Retinal pigment epithelial cell (primary cell): Measurements from ENCODE around the gene ERCC4.

Source experiments
- DNase-seq: peaks from one replicate; pipeline ENCODE4 v3.0.0-alpha.2; 2010; ENCODE audit warnings: low read depth
- H3K4me3 ChIP-seq: 2 replicates; pipeline ENCODE4 v1.5.1; 2011; ENCODE audit warnings: mild to moderate bottlenecking, low read length, control low read depth, moderate library complexity
- TF ChIP-seq, protein P1 (sequence below): conservative IDR thresholded peaks from 2 replicates; pipeline ENCODE4 v1.5.1; 2011; ENCODE audit warnings: low read depth, low read length, control low read depth, inconsistent platforms

ERCC4 gene

DNA sequence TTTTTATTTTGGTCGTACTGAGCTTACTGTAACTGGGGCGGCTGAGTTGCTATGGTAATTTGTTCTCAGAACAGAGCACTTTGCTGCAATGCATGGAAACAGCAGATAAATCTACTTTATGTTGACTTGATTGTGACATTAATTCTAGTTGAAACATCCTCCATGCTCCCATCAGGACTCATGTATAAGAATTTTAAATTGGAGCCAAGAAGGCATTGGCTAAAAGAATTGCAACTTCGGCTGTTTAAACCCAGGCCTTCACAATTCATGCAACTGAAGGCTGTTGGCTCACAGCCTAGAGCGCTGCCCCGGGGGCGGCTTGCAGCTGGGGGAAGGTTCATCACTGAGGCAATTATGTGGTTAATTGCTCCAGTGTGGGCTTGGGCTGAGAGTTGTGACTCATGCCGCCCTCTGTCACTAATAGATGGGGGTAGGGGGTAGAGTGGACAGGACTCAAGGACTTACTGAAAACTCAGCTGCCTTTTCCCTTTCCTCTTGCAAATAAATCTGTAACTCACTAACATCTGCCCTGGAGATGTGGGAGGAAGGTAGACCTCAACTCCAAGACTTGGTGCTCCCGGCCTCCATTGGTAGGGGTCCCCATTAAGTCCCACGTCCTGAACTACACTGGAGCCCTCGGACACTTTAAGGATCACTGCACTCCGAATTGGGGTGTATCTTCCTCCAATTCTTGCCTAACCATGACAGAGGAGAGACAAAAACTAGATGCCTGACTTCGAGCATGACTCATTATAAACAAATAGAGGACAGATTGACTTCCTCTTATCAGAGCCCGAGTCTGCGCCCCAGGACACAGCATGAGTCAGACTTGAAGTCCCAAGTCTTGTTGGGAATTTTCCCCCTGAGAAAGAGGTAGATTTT, 37.5 kb downstream of the ERCC4 start:
- peak; percentile 79 for DNase-seq
- TF ChIP-seq, protein P1, sequence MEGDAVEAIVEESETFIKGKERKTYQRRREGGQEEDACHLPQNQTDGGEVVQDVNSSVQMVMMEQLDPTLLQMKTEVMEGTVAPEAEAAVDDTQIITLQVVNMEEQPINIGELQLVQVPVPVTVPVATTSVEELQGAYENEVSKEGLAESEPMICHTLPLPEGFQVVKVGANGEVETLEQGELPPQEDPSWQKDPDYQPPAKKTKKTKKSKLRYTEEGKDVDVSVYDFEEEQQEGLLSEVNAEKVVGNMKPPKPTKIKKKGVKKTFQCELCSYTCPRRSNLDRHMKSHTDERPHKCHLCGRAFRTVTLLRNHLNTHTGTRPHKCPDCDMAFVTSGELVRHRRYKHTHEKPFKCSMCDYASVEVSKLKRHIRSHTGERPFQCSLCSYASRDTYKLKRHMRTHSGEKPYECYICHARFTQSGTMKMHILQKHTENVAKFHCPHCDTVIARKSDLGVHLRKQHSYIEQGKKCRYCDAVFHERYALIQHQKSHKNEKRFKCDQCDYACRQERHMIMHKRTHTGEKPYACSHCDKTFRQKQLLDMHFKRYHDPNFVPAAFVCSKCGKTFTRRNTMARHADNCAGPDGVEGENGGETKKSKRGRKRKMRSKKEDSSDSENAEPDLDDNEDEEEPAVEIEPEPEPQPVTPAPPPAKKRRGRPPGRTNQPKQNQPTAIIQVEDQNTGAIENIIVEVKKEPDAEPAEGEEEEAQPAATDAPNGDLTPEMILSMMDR = no peak
- H3K4me3 ChIP-seq = peak overlapping the region; percentile 25

DNA sequence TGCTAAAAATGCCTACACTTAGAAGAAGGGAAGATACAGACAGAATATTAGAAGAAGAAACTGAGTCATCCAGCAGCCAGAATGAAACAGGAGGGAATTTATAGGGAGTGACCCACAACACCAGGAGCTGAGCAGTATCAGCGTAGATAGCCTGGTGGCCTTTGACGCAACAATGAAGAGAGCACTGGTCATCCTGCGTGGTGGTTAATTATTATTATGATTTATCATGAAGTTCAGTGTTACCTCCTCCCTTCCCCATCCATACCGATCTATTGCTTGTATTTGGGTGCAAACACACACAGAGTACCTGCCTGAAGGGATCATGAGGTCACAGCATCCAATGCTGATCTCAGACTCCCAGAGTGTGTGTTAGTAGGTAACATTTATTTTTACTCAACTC, 38.5 kb downstream of the ERCC4 start:
- H3K4me3 ChIP-seq = no peak overlapping the region
- DNase-seq = no peak
- TF ChIP-seq, protein P1 = no peak

DNA sequence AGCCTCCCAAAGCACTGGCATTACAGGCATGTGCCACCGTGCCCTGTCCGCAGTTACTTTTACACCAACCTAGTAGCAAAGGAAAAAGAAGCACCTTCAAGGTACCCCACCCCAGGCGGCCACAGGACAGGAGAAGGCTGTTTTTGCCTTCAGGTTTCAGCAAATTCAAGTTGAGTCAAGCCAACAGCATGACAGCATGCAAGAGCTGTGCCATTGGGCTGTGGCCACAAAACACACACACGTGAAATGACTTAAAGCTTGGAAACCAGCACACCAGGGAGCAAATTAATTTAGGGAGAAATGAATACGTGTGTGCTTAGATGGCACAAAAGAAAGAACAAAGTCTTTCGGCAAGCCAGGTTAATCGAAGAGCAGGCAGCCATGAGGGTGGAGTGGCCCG, 39.7 kb downstream of the ERCC4 start:
- H3K4me3 ChIP-seq = no peak overlapping the region
- no peak for DNase-seq
- TF ChIP-seq, protein P1 = no peak

DNA sequence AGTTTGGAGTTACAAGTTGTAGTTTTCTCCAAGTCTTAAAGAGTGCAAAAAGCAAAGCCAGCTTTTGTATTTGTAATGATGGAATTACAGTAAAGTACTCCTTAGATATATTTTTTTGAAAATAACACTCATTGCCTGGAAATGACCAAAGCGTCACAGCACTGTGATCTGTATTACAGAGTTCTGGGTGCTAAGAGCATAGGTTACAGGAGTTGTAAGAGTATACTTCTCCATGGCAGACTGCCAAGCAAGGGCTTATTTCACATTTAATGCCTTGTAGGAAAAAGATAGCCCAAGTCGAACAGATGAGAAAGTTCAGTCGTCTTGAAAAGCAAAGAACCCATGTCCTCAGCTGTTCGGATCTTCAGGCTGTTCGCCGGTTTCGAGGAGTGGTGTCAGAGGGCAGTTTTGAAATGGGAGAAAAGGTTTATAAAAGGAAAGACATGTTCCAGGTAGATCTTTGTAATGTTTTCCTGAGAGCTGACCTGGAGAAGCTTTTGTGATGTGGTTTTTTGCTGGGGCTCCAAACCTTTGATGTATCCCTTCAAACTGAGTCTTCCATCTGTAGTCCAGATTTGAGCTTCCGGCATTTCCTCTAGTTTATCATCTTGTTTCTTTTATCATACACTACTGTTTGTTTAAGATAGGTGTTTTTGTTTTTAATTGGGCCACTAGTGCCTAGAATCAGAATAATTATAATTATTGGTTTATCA, 41.3 kb downstream of the ERCC4 start:
- peak; percentile 72 for DNase-seq
- TF ChIP-seq, protein P1 = no peak
- H3K4me3 ChIP-seq = no peak overlapping the region

DNA sequence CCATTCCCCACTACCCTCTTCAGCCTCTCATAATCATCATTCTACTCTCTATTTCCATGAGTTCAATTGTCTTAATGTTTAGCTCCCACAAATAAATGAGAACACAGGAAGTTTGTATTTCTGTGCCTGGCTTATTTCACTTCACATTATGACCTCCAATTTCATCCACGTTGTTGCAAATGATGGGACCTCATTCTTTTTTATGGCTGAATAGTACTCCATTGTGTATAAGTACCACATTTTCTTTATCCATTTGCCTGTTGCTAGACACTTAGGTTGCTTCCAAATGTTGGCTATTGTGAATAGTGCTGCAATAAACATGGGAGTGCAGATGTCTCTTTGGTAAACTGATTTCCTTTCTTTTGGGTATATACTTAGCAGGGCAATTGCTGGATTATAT, 42.3 kb downstream of the ERCC4 start:
- no peak for DNase-seq
- H3K4me3 ChIP-seq = no peak overlapping the region
- TF ChIP-seq, protein P1 = no peak

DNA sequence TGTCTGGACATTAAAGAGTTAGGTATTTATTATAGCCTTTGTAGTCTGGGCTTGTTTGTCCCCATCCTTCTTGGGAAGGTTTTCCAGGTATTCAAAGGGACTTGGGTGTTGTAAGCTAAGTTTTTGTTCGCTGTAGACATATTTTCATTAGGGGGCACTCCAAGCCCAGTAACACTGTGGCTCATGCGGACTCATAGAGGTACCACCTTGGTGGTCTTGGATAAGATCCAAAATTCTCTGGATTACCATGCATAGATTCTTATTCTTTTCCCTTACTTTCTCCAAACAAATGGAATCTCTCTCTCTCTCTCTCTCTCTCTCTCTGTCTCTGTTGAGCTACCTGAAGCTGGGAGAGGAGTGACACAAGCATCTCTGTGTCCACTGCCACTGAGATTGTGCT, 48.9 kb downstream of the ERCC4 start:
- TF ChIP-seq, protein P1 = no peak
- no peak overlapping the region for H3K4me3 ChIP-seq
- DNase-seq = no peak
